Body of pancreas (tissue), 4 donors: ENCODE data around the gene LTBP2. TPM values are rescaled to one million over a fixed set of nuclear protein-coding genes. Genes with fewer than 3 reads are reported as not detected.

Experiments
- ATAC-seq: fragments of 150-250 bp; one replicate; pipeline ENCODE4 v1.9.1; 2016
- DNase-seq, 4 donors: peaks; one replicate each; pipeline ENCODE4 v3.0.0-alpha.2; 2019
- H3K27ac ChIP-seq, 4 donors: fragments of 200-600 bp; sonication (generic); 1 replicate in 3 of 4; 2 replicates in 1 of 4; pipeline versions ENCODE4 v1.5.1 to v1.6.1; 2016 to 2019; ENCODE audit warnings: mild to moderate bottlenecking in 1 of 4, mixed read lengths in 1 of 4, moderate library complexity in 1 of 4
- H3K27me3 ChIP-seq, 2 donors: fragments of 200-600 bp; sonication (generic); one replicate each; pipeline ENCODE4 v1.6.0; 2016; ENCODE audit warnings: mild to moderate bottlenecking in 1 of 2
- H3K36me3 ChIP-seq, 2 donors: fragments of 200-600 bp; sonication (generic); replicated peaks in 1 of 2; 2 replicates each; pipeline ENCODE4 v1.5.1; 2016; ENCODE audit warnings: low read depth in 2 of 2; ENCODE audit not compliant: insufficient read depth in 1 of 2
- H3K4me1 ChIP-seq: fragments of 200-600 bp; sonication (generic); one replicate; pipeline ENCODE4 v1.6.0; 2016
- H3K4me3 ChIP-seq, 2 donors: fragments of 200-600 bp; sonication (generic); 1 replicate in 1 of 2; 2 replicates in 1 of 2; pipeline ENCODE4 v1.5.1; 2016 to 2019
- H3K9me3 ChIP-seq, 3 donors: fragments of 200-600 bp; sonication (generic); 1 replicate in 2 of 3; 2 replicates in 1 of 3; pipeline ENCODE4 v1.5.1; 2016
- CTCF ChIP-seq, 7 experiments: fragments of 450-650 bp in 4 of 7; fragments of 200-600 bp in 3 of 7; sonication (generic) in 3 of 7; IDR thresholded peaks; one replicate each; pipeline ENCODE4 v1.5.1; 2016 to 2019; ENCODE audit warnings: antibody characterized with exemption in 7 of 7
- POLR2A ChIP-seq, 3 donors: fragments of 450-650 bp; IDR thresholded peaks; one replicate each; pipeline ENCODE4 v1.6.1; 2016; ENCODE audit warnings: antibody characterized with exemption in 3 of 3, mild to moderate bottlenecking in 2 of 3
- WGBS, 2 donors: methylation state at CpG; one replicate each; pipeline ENCODE4 v1.1.5; 2017; 5-methylcytosine and 5-hydroxymethylcytosine counted together
- intact Hi-C: fragments of 100-400 bp; cut with DNase I; formaldehyde crosslinking; loops from one replicate; pipeline ENCODE4 v1.15.1; 2023
- total RNA-seq, 2 donors: library from RNA; depleted of rRNA; stranded (reverse); fragments of >200 nt; gene quantifications; one replicate each; pipeline ENCODE4 v1.1.0, GENCODE V29; 2016

The LTBP2 gene
- total RNA-seq, 2 donors from 2014 or later, result 15.8 to 20.4 TPM

- Histone ChIP-seq H3K27me3 (no peaks in the 10 kb centered on the region), H3K4me1 (peaks cover 44% of the 10 kb centered on the region), H3K36me3 (no peaks in the 10 kb centered on the region), H3K27ac (no peak overlapping the region), H3K9me3 (no peaks in the 10 kb centered on the region), H3K4me3 (no peak overlapping the region)
- ATAC-seq (no peak), DNase-seq (no peak)
- intact Hi-C loops, result no loop called here
- 88 to 98% methylated on average over 3 of the region's 3 CpGs for WGBS, 2 donors
- TF ChIP-seq CTCF (IDR thresholded peaks at IDR 0.05) (no peak), POLR2A (IDR thresholded peaks at IDR 0.05) (no peak)
Observed at GRCh38 chr14:74620923-74621322, 8.9 kb upstream of the LTBP2 start.

DNA sequence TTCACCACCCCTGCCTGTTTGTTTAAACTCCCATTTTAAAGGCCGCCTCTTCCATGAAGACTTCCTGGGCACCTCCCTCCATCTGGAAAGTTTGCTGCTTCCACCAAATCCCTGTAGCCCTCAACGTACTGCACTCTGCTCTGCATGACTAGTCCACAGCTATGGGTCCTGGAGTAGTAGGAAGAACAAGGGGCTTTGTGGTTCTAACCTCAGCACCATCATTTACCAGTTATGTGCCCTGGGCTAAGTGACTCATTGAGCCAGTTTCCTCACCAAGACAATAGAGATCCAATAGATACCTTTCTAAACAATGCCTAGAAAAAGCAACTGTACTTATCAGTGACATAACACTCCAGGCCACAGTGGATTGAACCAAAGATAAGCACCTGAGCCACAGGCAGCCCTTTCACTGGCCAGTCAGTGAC lies 8.5 kb upstream of the LTBP2 start:
- Histone ChIP-seq H3K4me1 (peaks cover 44% of the 10 kb centered on the region), H3K36me3 (no peaks in the 10 kb centered on the region), H3K9me3 (no peaks in the 10 kb centered on the region), H3K27ac (no peak overlapping the region), H3K4me3 (no peak overlapping the region), H3K27me3 (no peaks in the 10 kb centered on the region)
- 63 to 86% methylated on average over 2 of the region's 2 CpGs for WGBS, 2 donors
- DNase-seq (no peak), ATAC-seq (no peak)
- intact Hi-C loops, result no loop called here
- TF ChIP-seq CTCF (IDR thresholded peaks at IDR 0.05) (no peak), POLR2A (IDR thresholded peaks at IDR 0.05) (no peak)

GRCh38 chr14:74619672-74620131 lies 7.7 kb upstream of the LTBP2 start:
- ATAC-seq (peak; percentile 44), DNase-seq (peak; percentile 44 to 77 (median 60))
- no peaks in the 10 kb centered on the region for H3K9me3 ChIP-seq
- H3K36me3 ChIP-seq, result no peaks in the 10 kb centered on the region
- no peak overlapping the region for H3K4me3 ChIP-seq
- TF ChIP-seq CTCF (IDR thresholded peaks at IDR 0.05), result no peak
- no peak for TF ChIP-seq POLR2A (IDR thresholded peaks at IDR 0.05)
- intact Hi-C loops, result no loop called here
- peaks cover 44% of the 10 kb centered on the region for H3K4me1 ChIP-seq
- WGBS, 2 donors, result 68 to 80% methylated on average over 3 to 6 of the region's 6 CpGs
- H3K27me3 ChIP-seq, result no peaks in the 10 kb centered on the region
- H3K27ac ChIP-seq, result peak overlapping the region in 3 of 4 donors; percentile 31 to 85 (median 71)

GRCh38 chr14:74618078-74618952 lies 6.3 kb upstream of the LTBP2 start:
- no peak overlapping the region for H3K4me3 ChIP-seq
- no peaks in the 10 kb centered on the region for H3K36me3 ChIP-seq
- H3K27ac ChIP-seq, result peak overlapping the region; percentile 33 to 85 (median 60)
- peak; percentile 58 for ATAC-seq
- H3K4me1 ChIP-seq, result peaks cover 45% of the 10 kb centered on the region
- peak; percentile 56 to 83 (median 72) for DNase-seq
- intact Hi-C loops, result no loop called here
- no peaks in the 10 kb centered on the region for H3K27me3 ChIP-seq
- no peaks in the 10 kb centered on the region for H3K9me3 ChIP-seq
- 43 to 45% methylated on average over 10 of the region's 10 CpGs for WGBS, 2 donors
- TF ChIP-seq CTCF (IDR thresholded peaks at IDR 0.05) (peak in 2 of 7 experiments; percentile 9 to 23), POLR2A (IDR thresholded peaks at IDR 0.05) (no peak)
